Esophagus muscularis mucosa (tissue), 4 donors: ENCODE results near the gene AKT3. TPM values are rescaled to one million over a fixed set of nuclear protein-coding genes. Genes with fewer than 3 reads are reported as not detected.
A peak's percentile ranks its signal among the peaks of the same experiment; 100 is the strongest.

Experiments
- DNase-seq: peaks from one replicate; pipeline ENCODE4 v3.0.0-alpha.2; 2017; ENCODE audit errors: extremely low spot score
- H3K27ac ChIP-seq, 4 donors: fragments of 200-600 bp; sonication (generic); replicated peaks in 1 of 4; 1 replicate in 3 of 4; 2 replicates in 1 of 4; pipeline ENCODE4 v1.5.1; 2016 to 2019; ENCODE audit warnings: mild to moderate bottlenecking in 1 of 4
- H3K27me3 ChIP-seq, 4 donors: fragments of 200-600 bp; sonication (generic); one replicate each; pipeline versions ENCODE4 v1.5.1 to v1.6.0; 2016 to 2019
- H3K36me3 ChIP-seq, 4 donors: fragments of 200-600 bp; sonication (generic); one replicate each; pipeline ENCODE4 v1.5.1; 2016 to 2019
- H3K4me1 ChIP-seq, 4 donors: fragments of 200-600 bp; sonication (generic); one replicate each; pipeline ENCODE4 v1.5.1; 2016 to 2019
- H3K4me3 ChIP-seq, 4 donors: fragments of 200-600 bp; sonication (generic); 1 replicate in 2 of 4; 2 replicates in 2 of 4; pipeline ENCODE4 v1.5.1; 2016 to 2019; ENCODE audit warnings: mild to moderate bottlenecking in 4 of 4, moderate library complexity in 1 of 4
- H3K9me3 ChIP-seq, 4 donors: fragments of 200-600 bp; sonication (generic); 1 replicate in 3 of 4; 2 replicates in 1 of 4; pipeline ENCODE4 v1.5.1; 2016 to 2019
- CTCF ChIP-seq, 3 experiments: fragments of 200-600 bp in 2 of 3; fragments of 450-650 bp in 1 of 3; sonication (generic) in 2 of 3; IDR thresholded peaks; one replicate each; pipeline ENCODE4 v1.5.1; 2017 to 2019; ENCODE audit warnings: antibody characterized with exemption in 3 of 3, mild to moderate bottlenecking in 2 of 3, moderate library complexity in 1 of 3
- EP300 ChIP-seq: sonication (generic); formaldehyde crosslinking; IDR thresholded peaks from one replicate; pipeline ENCODE4 v1.6.1; 2017; ENCODE audit warnings: antibody characterized with exemption
- POLR2A ChIP-seq: fragments of 450-650 bp; IDR thresholded peaks from one replicate; pipeline ENCODE4 v1.6.1; 2017; ENCODE audit warnings: antibody characterized with exemption, moderate library complexity, mild to moderate bottlenecking, low read depth
- POLR2AphosphoS5 ChIP-seq, 2 donors: sonication (generic); formaldehyde crosslinking; IDR thresholded peaks; one replicate each; pipeline ENCODE4 v1.6.1; 2017; ENCODE audit warnings: antibody characterized with exemption in 2 of 2
- WGBS: methylation state at CpG from one replicate; pipeline ENCODE4 v1.1.5; 2018; 5-methylcytosine and 5-hydroxymethylcytosine counted together
- intact Hi-C: fragments of 100-400 bp; cut with DNase I; formaldehyde crosslinking; loops from one replicate; pipeline ENCODE4 v1.15.1; 2023
- total RNA-seq, 4 donors: library from RNA; depleted of rRNA; stranded (reverse); fragments of >200 nt; gene quantifications; one replicate each; pipeline versions ENCODE4 v1.1.0 to v1.2.1, GENCODE V29; 2016

Gene AKT3
- total RNA-seq, 4 donors from 2014 or later: 63.9 to 104 (median 74.2) TPM

GRCh38 chr1:243748706-243749283 is 101.2 kb downstream of the AKT3 start:
- DNase-seq: no peak
- H3K4me3 ChIP-seq: no peak overlapping the region
- WGBS: 32% methylated on average over 3 of the region's 3 CpGs
- no peak overlapping the region for H3K27ac ChIP-seq
- peaks cover 0 to 46% (median 17%) of the 10 kb centered on the region in 4 donors for H3K4me1 ChIP-seq
- TF ChIP-seq CTCF (IDR thresholded peaks at IDR 0.05) (peak; percentile 69 to 84 (median 80)), POLR2AphosphoS5 (IDR thresholded peaks at IDR 0.05) (no peak), EP300 (no peak), POLR2A (no peak)
- intact Hi-C loops: loop anchor here (10.0 kb wide), 1 partner anchor 404 kb away; no protein-coding TSS in a partner anchor
- no peaks in the 10 kb centered on the region for H3K9me3 ChIP-seq
- no peaks in the 10 kb centered on the region for H3K27me3 ChIP-seq
- no peaks in the 10 kb centered on the region for H3K36me3 ChIP-seq

GRCh38 chr1:243748227-243748626 is 101.8 kb downstream of the AKT3 start:
- H3K4me1 ChIP-seq: peaks cover 0 to 41% (median 19%) of the 10 kb centered on the region in 4 donors
- no peak for DNase-seq
- intact Hi-C loops: loop anchor here (10.0 kb wide), 1 partner anchor 403 kb away; no protein-coding TSS in a partner anchor
- no peak overlapping the region for H3K27ac ChIP-seq
- no peaks in the 10 kb centered on the region for H3K27me3 ChIP-seq
- H3K9me3 ChIP-seq: no peaks in the 10 kb centered on the region
- no peak overlapping the region for H3K4me3 ChIP-seq
- H3K36me3 ChIP-seq: no peaks in the 10 kb centered on the region
- TF ChIP-seq CTCF (IDR thresholded peaks at IDR 0.05) (no peak), POLR2AphosphoS5 (IDR thresholded peaks at IDR 0.05) (no peak), EP300 (no peak), POLR2A (no peak)

GRCh38 chr1:243746751-243747150 is 103.3 kb downstream of the AKT3 start:
- no peaks in the 10 kb centered on the region for H3K36me3 ChIP-seq
- DNase-seq: no peak
- H3K4me1 ChIP-seq: peaks cover 2 to 43% (median 28%) of the 10 kb centered on the region in 4 donors
- H3K27ac ChIP-seq: no peak overlapping the region
- TF ChIP-seq CTCF (IDR thresholded peaks at IDR 0.05) (no peak), POLR2AphosphoS5 (IDR thresholded peaks at IDR 0.05) (no peak), POLR2A (no peak), EP300 (no peak)
- intact Hi-C loops: loop anchor here (10.0 kb wide), 1 partner anchor 402 kb away; no protein-coding TSS in a partner anchor
- no peaks in the 10 kb centered on the region for H3K27me3 ChIP-seq
- no peak overlapping the region for H3K4me3 ChIP-seq
- no peaks in the 10 kb centered on the region for H3K9me3 ChIP-seq

- Histone ChIP-seq H3K27me3 (no peaks in the 10 kb centered on the region), H3K36me3 (no peaks in the 10 kb centered on the region), H3K4me1 (peaks cover 2 to 34% (median 28%) of the 10 kb centered on the region in 4 donors), H3K9me3 (no peaks in the 10 kb centered on the region), H3K27ac (no peak overlapping the region), H3K4me3 (no peak overlapping the region)
- DNase-seq: no peak
- no peak for TF ChIP-seq POLR2A
- TF ChIP-seq POLR2AphosphoS5 (IDR thresholded peaks at IDR 0.05): no peak
- TF ChIP-seq CTCF (IDR thresholded peaks at IDR 0.05): no peak
- no peak for TF ChIP-seq EP300
- 87% methylated on average over 4 of the region's 4 CpGs for WGBS
- intact Hi-C loops: loop anchor here (10.0 kb wide), 1 partner anchor 401 kb away; no protein-coding TSS in a partner anchor
Observed at GRCh38 chr1:243745356-243745755, 104.7 kb downstream of the AKT3 start.
